Measurements from ENCODE around the gene MTMR10.

- TF ChIP-seq CTCF (IDR thresholded peaks at IDR 0.05): no peak
- TF ChIP-seq POLR2AphosphoS5 (IDR thresholded peaks at IDR 0.05; ENCODE audit: insufficient read depth in 1 of 2, low read depth in 1 of 2): no peak
These were observed 929 bp upstream of the MTMR10 start for GRCh38 chr15:30992249-30992864.

All from vagina (tissue), 2 donors.